ENCODE data around the gene LAMTOR3. TPM values are rescaled to one million over a fixed set of nuclear protein-coding genes. Genes with fewer than 3 reads are reported as not detected.

The LAMTOR3 gene
- total and polyA plus RNA-seq, 2 experiments from 2014 or later = 40.8 to 64.5 TPM

DNA sequence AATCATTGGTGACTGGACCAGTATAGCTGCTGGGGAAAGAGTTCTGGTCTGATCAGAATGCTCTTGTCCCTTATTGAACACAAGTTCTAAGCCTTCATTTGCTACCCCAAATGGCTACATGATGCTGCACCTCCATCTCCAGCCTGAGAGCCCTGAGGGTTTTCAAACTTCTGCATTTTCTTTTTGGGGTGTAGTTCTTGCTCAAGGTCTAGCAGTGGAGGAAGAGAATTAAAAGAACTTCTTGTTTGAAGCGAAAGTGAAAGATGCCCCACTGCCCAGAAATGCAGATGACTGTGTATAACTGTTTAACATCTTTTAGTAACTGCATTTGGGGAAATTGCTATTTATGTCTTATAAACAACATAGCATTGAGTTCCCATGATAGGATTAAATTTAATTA is 38.5 kb downstream of the LAMTOR3 start (continued):
- TF ChIP-seq, protein P1, sequence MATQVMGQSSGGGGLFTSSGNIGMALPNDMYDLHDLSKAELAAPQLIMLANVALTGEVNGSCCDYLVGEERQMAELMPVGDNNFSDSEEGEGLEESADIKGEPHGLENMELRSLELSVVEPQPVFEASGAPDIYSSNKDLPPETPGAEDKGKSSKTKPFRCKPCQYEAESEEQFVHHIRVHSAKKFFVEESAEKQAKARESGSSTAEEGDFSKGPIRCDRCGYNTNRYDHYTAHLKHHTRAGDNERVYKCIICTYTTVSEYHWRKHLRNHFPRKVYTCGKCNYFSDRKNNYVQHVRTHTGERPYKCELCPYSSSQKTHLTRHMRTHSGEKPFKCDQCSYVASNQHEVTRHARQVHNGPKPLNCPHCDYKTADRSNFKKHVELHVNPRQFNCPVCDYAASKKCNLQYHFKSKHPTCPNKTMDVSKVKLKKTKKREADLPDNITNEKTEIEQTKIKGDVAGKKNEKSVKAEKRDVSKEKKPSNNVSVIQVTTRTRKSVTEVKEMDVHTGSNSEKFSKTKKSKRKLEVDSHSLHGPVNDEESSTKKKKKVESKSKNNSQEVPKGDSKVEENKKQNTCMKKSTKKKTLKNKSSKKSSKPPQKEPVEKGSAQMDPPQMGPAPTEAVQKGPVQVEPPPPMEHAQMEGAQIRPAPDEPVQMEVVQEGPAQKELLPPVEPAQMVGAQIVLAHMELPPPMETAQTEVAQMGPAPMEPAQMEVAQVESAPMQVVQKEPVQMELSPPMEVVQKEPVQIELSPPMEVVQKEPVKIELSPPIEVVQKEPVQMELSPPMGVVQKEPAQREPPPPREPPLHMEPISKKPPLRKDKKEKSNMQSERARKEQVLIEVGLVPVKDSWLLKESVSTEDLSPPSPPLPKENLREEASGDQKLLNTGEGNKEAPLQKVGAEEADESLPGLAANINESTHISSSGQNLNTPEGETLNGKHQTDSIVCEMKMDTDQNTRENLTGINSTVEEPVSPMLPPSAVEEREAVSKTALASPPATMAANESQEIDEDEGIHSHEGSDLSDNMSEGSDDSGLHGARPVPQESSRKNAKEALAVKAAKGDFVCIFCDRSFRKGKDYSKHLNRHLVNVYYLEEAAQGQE (IDR thresholded peaks at IDR 0.05; ENCODE audit: unreplicated experiment) = no peak
- TF ChIP-seq NANOG (IDR thresholded peaks at IDR 0.05; ENCODE audit: borderline replicate concordance) (no peak), JUNB (IDR thresholded peaks at IDR 0.05; ENCODE audit: unreplicated experiment) (no peak), ZNF331 (CRISPR knock-in tag; IDR thresholded peaks at IDR 0.05; ENCODE audit: low read depth) (no peak), STAT1 (IDR thresholded peaks at IDR 0.05; ENCODE audit: unreplicated experiment) (no peak), EZH2 (IDR thresholded peaks at IDR 0.05; ENCODE audit: low read depth, unreplicated experiment) (no peak)
- TF ChIP-seq, protein P2, sequence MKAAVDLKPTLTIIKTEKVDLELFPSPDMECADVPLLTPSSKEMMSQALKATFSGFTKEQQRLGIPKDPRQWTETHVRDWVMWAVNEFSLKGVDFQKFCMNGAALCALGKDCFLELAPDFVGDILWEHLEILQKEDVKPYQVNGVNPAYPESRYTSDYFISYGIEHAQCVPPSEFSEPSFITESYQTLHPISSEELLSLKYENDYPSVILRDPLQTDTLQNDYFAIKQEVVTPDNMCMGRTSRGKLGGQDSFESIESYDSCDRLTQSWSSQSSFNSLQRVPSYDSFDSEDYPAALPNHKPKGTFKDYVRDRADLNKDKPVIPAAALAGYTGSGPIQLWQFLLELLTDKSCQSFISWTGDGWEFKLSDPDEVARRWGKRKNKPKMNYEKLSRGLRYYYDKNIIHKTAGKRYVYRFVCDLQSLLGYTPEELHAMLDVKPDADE (IDR thresholded peaks at IDR 0.05) = no peak

DNA sequence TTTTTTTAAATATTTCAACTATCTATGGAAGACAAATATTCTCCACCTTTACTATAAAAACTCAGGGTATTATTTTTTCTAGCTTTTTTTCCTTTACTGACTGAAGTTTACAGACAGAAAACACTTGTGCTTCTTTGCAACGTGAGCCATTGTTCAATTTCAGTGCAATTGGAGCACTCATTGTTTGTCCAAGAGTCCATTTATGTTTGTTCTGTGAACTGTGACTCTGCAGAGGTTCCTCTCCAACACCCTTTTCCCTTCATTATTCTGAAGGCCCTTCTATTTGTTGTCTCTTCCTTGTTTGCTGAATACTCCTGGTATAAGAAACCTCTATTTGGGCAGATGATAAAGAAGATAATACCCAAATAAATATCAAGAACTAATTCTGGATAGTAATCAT is 40.2 kb downstream of the LAMTOR3 start:
- H3K4me1 ChIP-seq (ENCODE audit: insufficient read depth) = peaks cover 8% of the 10 kb centered on the region
- H2AFZ ChIP-seq = no peak overlapping the region
- no peak overlapping the region for H3K27ac Mint-ChIP-seq
- H3K79me2 ChIP-seq (replicated peaks; ENCODE audit: insufficient read depth) = no peaks in the 10 kb centered on the region
- H3K4me3 Mint-ChIP-seq = no peak overlapping the region
- TF ChIP-seq NANOG (IDR thresholded peaks at IDR 0.05; ENCODE audit: borderline replicate concordance) = no peak
- no peak for TF ChIP-seq POLR2AphosphoS5 (IDR thresholded peaks at IDR 0.05; ENCODE audit: low read depth)
- no peak for TF ChIP-seq EZH2 (IDR thresholded peaks at IDR 0.05; ENCODE audit: low read depth, unreplicated experiment)
- TF ChIP-seq, protein P1 (IDR thresholded peaks at IDR 0.05; ENCODE audit: unreplicated experiment) = no peak
- TF ChIP-seq, protein P3, sequence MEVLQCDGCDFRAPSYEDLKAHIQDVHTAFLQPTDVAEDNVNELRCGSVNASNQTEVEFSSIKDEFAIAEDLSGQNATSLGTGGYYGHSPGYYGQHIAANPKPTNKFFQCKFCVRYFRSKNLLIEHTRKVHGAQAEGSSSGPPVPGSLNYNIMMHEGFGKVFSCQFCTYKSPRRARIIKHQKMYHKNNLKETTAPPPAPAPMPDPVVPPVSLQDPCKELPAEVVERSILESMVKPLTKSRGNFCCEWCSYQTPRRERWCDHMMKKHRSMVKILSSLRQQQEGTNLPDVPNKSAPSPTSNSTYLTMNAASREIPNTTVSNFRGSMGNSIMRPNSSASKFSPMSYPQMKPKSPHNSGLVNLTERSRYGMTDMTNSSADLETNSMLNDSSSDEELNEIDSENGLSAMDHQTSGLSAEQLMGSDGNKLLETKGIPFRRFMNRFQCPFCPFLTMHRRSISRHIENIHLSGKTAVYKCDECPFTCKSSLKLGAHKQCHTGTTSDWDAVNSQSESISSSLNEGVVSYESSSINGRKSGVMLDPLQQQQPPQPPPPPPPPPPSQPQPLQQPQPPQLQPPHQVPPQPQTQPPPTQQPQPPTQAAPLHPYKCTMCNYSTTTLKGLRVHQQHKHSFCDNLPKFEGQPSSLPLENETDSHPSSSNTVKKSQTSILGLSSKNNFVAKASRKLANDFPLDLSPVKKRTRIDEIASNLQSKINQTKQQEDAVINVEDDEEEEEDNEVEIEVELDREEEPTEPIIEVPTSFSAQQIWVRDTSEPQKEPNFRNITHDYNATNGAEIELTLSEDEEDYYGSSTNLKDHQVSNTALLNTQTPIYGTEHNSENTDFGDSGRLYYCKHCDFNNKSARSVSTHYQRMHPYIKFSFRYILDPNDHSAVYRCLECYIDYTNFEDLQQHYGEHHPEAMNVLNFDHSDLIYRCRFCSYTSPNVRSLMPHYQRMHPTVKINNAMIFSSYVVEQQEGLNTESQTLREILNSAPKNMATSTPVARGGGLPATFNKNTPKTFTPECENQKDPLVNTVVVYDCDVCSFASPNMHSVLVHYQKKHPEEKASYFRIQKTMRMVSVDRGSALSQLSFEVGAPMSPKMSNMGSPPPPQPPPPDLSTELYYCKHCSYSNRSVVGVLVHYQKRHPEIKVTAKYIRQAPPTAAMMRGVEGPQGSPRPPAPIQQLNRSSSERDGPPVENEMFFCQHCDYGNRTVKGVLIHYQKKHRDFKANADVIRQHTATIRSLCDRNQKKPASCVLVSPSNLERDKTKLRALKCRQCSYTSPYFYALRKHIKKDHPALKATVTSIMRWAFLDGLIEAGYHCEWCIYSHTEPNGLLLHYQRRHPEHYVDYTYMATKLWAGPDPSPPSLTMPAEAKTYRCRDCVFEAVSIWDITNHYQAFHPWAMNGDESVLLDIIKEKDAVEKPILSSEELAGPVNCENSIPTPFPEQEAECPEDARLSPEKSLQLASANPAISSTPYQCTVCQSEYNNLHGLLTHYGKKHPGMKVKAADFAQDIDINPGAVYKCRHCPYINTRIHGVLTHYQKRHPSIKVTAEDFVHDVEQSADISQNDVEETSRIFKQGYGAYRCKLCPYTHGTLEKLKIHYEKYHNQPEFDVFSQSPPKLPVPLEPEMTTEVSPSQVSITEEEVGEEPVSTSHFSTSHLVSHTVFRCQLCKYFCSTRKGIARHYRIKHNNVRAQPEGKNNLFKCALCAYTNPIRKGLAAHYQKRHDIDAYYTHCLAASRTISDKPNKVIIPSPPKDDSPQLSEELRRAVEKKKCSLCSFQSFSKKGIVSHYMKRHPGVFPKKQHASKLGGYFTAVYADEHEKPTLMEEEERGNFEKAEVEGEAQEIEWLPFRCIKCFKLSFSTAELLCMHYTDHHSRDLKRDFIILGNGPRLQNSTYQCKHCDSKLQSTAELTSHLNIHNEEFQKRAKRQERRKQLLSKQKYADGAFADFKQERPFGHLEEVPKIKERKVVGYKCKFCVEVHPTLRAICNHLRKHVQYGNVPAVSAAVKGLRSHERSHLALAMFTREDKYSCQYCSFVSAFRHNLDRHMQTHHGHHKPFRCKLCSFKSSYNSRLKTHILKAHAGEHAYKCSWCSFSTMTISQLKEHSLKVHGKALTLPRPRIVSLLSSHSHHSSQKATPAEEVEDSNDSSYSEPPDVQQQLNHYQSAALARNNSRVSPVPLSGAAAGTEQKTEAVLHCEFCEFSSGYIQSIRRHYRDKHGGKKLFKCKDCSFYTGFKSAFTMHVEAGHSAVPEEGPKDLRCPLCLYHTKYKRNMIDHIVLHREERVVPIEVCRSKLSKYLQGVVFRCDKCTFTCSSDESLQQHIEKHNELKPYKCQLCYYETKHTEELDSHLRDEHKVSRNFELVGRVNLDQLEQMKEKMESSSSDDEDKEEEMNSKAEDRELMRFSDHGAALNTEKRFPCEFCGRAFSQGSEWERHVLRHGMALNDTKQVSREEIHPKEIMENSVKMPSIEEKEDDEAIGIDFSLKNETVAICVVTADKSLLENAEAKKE (CRISPR knock-in tag; IDR thresholded peaks at IDR 0.05) = no peak
- H3K27me3 ChIP-seq (ENCODE audit: insufficient read depth) = no peaks in the 10 kb centered on the region
- H3K9me2 ChIP-seq (ENCODE audit: insufficient read depth) = no peaks in the 10 kb centered on the region
- ATAC-seq = no peak
- no peaks in the 10 kb centered on the region for H4K20me1 ChIP-seq (replicated peaks; ENCODE audit: insufficient read depth)
- H3K27me3 Mint-ChIP-seq (ENCODE audit: insufficient read depth, low read depth, poor library complexity) = peaks cover 5% of the 10 kb centered on the region
- H3K36me3 Mint-ChIP-seq (ENCODE audit: low read depth) = no peaks in the 10 kb centered on the region
- no peak overlapping the region for H3K4me3 ChIP-seq
- H3K27ac ChIP-seq (ENCODE audit: low read depth) = no peak overlapping the region
- no peak for DNase-seq (ENCODE audit: low spot score)
- no peak overlapping the region for H3K4me2 ChIP-seq
- no peaks in the 10 kb centered on the region for H3K9me3 Mint-ChIP-seq
- peaks cover 10% of the 10 kb centered on the region; the same call in 2 of the 3 replicates for H3K4me1 Mint-ChIP-seq
- no peaks in the 10 kb centered on the region for H3F3A ChIP-seq (replicated peaks; ENCODE audit: low read depth)
- H3K36me3 ChIP-seq (ENCODE audit: insufficient read depth) = no peaks in the 10 kb centered on the region

Data from GM23338 (cell line).